Mucosa of descending colon (tissue), 3 donors: ENCODE measurements around the gene CERS6. TPM values are rescaled to one million over a fixed set of nuclear protein-coding genes. Genes with fewer than 3 reads are reported as not detected.
A peak's percentile ranks its signal among the peaks of the same experiment; 100 is the strongest.
"Not testable (repeated sequence)": the region's sequence is repeated elsewhere in the genome, so short reads cannot be mapped to it uniquely, and the experiment has no call there.

Source experiments
- ATAC-seq: fragments of 200-7000 bp; cut with Tn5 transposase; one replicate; pipeline ENCODE4 v1.9.1; 2020; ENCODE audit warnings: mild to moderate bottlenecking, moderate library complexity
- DNase-seq, 3 donors: peaks; one replicate each; pipeline ENCODE4 v3.0.0-alpha.2; 2020
- H3K36me3 ChIP-seq: fragments of 200-600 bp; one replicate; pipeline ENCODE4 v1.8.0; 2021; ENCODE audit warnings: low read depth, mild to moderate bottlenecking
- H3K4me1 ChIP-seq: fragments of 200-600 bp; one replicate; pipeline ENCODE4 v1.8.0; 2021; ENCODE audit warnings: low read depth, mild to moderate bottlenecking
- H3K4me3 ChIP-seq: fragments of 200-600 bp; one replicate; pipeline ENCODE4 v1.8.0; 2021; ENCODE audit warnings: mild to moderate bottlenecking
- H3K9me3 ChIP-seq: fragments of 200-600 bp; one replicate; pipeline ENCODE4 v1.8.0; 2021; ENCODE audit warnings: mild to moderate bottlenecking
- CTCF ChIP-seq: fragments of 200-600 bp; IDR thresholded peaks from one replicate; pipeline ENCODE4 v1.8.0; 2022; ENCODE audit warnings: antibody characterized with exemption, mild to moderate bottlenecking
- intact Hi-C, 2 donors: fragments of 100-400 bp; cut with DNase I in 1 of 2; cut with micrococcal nuclease in 1 of 2; formaldehyde crosslinking; loops; one replicate each; pipeline versions ENCODE4 v1.11.0 to v1.11.1; 2022; cut with DNase I, micrococcal nuclease
- total RNA-seq, 3 donors: library from RNA; stranded (reverse); fragmentation: NEBNext Ultra II Directional in 2 of 3; extraction: Animal tissue kit (Norgen Biotek cat#: 25700) in 2 of 3; gene quantifications; one replicate each; pipeline versions ENCODE4 v1.2.1 to v1.2.4, GENCODE V29; 2021 to 2023
- donor health status: DM: no; HTN: no; CAD: no; lungs with moderate emphysema.
- donor health status: DM: no; HTN: no; CAD: no.
- donor health status: DM: no; HTN: yes; CAD: no.

The CERS6 gene
- total RNA-seq, 3 donors from 2014 or later, result 27.4 to 67.2 (median 65.0) TPM

- no peaks in the 10 kb centered on the region for H3K4me1 ChIP-seq
- no peaks in the 10 kb centered on the region for H3K9me3 ChIP-seq
- peak; percentile 72 for ATAC-seq
- intact Hi-C loops, result no loop called here
- no peak for TF ChIP-seq CTCF
- no peak for DNase-seq
- no peak overlapping the region for H3K4me3 ChIP-seq
- no peaks in the 10 kb centered on the region for H3K36me3 ChIP-seq
These were observed 331.2 kb downstream of the CERS6 start for GRCh38 chr2:168787098-168787781.

GRCh38 chr2:168787782-168788376 is 331.8 kb downstream of the CERS6 start:
- intact Hi-C loops, result no loop called here
- TF ChIP-seq CTCF, result no peak
- Histone ChIP-seq H3K9me3 (no peaks in the 10 kb centered on the region), H3K4me1 (no peaks in the 10 kb centered on the region), H3K4me3 (no peak overlapping the region), H3K36me3 (no peaks in the 10 kb centered on the region)
- DNase-seq (no peak), ATAC-seq (no peak)

- DNase-seq, result no peak
- Histone ChIP-seq H3K4me3 (no peak overlapping the region), H3K4me1 (no peaks in the 10 kb centered on the region), H3K9me3 (no peaks in the 10 kb centered on the region), H3K36me3 (no peaks in the 10 kb centered on the region)
- intact Hi-C loops, result no loop called here
- no peak for TF ChIP-seq CTCF
- ATAC-seq, result no peak
These were observed 333.7 kb downstream of the CERS6 start for GRCh38 chr2:168789776-168790175.

- intact Hi-C loops, result no loop called here
- ATAC-seq (no peak), DNase-seq (no peak)
- TF ChIP-seq CTCF, result no peak
- Histone ChIP-seq H3K4me3 (no peak overlapping the region), H3K9me3 (no peaks in the 10 kb centered on the region), H3K4me1 (no peaks in the 10 kb centered on the region), H3K36me3 (no peaks in the 10 kb centered on the region)
These were observed 334.3 kb downstream of the CERS6 start for GRCh38 chr2:168790226-168790902.

- DNase-seq, H3K4me1 ChIP-seq, H3K4me3 ChIP-seq, ATAC-seq, intact Hi-C loops, H3K9me3 ChIP-seq, H3K36me3 ChIP-seq: not testable (repeated sequence)
These were observed 335.1 kb downstream of the CERS6 start for GRCh38 chr2:168791140-168791539.

- DNase-seq (no peak), ATAC-seq (no peak)
- Histone ChIP-seq H3K9me3 (no peaks in the 10 kb centered on the region), H3K4me3 (no peak overlapping the region), H3K4me1 (peaks cover 11% of the 10 kb centered on the region), H3K36me3 (no peaks in the 10 kb centered on the region)
- intact Hi-C loops, result no loop called here
- no peak for TF ChIP-seq CTCF
These were observed 337.5 kb downstream of the CERS6 start for GRCh38 chr2:168793596-168793995.
